ENCODE measurements around the gene C16orf96. TPM values are rescaled to one million over a fixed set of nuclear protein-coding genes. Genes with fewer than 3 reads are reported as not detected.

C16orf96 gene
- 1 to 10 TPM in 1 of 4 donors, not detected in 3; 1.1 TPM for total RNA-seq

DNA sequence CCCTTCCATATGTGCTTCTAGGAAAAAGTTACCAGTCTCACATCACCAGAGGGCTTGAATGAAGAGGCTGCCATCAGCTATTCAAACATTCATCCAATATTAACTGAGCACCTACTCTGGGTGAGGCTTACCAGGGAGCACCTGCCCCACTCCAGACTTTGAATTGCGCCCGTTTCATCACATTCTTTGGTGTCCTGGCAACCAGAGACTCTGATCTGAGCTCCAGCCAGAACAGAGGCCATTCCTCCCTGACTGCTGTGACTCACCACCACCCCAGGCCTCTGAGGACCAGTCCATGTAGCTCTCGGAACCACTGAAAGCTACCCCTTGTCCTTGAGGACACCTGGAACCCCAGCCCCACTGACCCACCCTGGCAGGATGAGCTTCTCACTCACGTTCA lies at the start of gene C16orf96:
TSS of gene C16orf96 (plus strand) at position 229 of the 400 bp plus-strand sequence. CDS start at position 379, 150 bp downstream.
- TF ChIP-seq, protein P1, sequence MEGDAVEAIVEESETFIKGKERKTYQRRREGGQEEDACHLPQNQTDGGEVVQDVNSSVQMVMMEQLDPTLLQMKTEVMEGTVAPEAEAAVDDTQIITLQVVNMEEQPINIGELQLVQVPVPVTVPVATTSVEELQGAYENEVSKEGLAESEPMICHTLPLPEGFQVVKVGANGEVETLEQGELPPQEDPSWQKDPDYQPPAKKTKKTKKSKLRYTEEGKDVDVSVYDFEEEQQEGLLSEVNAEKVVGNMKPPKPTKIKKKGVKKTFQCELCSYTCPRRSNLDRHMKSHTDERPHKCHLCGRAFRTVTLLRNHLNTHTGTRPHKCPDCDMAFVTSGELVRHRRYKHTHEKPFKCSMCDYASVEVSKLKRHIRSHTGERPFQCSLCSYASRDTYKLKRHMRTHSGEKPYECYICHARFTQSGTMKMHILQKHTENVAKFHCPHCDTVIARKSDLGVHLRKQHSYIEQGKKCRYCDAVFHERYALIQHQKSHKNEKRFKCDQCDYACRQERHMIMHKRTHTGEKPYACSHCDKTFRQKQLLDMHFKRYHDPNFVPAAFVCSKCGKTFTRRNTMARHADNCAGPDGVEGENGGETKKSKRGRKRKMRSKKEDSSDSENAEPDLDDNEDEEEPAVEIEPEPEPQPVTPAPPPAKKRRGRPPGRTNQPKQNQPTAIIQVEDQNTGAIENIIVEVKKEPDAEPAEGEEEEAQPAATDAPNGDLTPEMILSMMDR (IDR thresholded peaks at IDR 0.05; ENCODE audit: low read depth), result no peak

DNA sequence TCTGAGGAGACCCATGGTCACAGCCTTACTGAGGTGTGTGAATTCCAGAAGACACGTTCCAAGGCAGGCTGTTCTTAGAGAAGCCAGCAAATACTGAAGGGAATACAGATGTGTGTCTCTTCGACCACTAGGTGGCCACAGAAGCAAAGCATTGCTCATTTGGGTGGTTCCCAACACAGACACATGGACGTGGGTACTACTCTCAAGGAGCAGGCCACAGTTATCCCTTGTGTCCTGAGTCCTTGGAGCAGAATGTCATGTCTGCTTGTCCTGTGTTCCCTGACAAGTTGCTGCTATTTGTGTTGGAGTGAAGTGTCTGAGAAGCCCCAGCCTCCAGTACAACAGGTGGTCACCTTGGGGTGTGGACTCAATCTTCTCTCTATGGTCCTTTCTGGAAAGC lies 49.7 kb upstream of the C16orf96 start:
- TF ChIP-seq, protein P1 (IDR thresholded peaks at IDR 0.05; ENCODE audit: low read depth), result no peak

GRCh38 chr16:4507588-4508345 lies 48.4 kb upstream of the C16orf96 start:
- TF ChIP-seq, protein P1 (IDR thresholded peaks at IDR 0.05; ENCODE audit: low read depth), result no peak

DNA sequence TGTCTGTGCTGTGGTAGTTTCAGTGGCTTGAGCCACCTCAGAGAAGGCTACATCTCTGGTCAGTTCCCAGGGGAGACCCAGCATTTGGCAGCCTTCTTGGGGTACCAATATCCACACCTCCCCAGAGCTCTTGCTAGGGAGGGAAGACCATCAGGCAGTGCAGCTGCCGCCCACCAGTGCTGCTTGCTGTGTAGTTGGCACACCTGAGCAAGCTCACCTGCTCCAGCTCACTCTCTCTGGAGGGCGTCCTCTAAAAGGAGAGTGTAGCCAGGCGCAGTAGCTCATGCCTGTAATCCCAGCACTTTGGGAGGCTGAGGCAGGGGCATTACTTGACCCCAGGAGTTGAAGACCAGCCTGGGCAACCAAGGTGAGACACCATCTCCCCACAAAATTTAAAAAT lies 47.3 kb upstream of the C16orf96 start:
- TF ChIP-seq, protein P1 (IDR thresholded peaks at IDR 0.05; ENCODE audit: low read depth), result no peak

- TF ChIP-seq, protein P1 (IDR thresholded peaks at IDR 0.05; ENCODE audit: low read depth), result no peak
These were observed 46.7 kb upstream of the C16orf96 start for GRCh38 chr16:4509420-4509819.

- TF ChIP-seq, protein P1 (IDR thresholded peaks at IDR 0.05; ENCODE audit: low read depth), result no peak
These were observed 46.0 kb upstream of the C16orf96 start for GRCh38 chr16:4510131-4510530.

DNA sequence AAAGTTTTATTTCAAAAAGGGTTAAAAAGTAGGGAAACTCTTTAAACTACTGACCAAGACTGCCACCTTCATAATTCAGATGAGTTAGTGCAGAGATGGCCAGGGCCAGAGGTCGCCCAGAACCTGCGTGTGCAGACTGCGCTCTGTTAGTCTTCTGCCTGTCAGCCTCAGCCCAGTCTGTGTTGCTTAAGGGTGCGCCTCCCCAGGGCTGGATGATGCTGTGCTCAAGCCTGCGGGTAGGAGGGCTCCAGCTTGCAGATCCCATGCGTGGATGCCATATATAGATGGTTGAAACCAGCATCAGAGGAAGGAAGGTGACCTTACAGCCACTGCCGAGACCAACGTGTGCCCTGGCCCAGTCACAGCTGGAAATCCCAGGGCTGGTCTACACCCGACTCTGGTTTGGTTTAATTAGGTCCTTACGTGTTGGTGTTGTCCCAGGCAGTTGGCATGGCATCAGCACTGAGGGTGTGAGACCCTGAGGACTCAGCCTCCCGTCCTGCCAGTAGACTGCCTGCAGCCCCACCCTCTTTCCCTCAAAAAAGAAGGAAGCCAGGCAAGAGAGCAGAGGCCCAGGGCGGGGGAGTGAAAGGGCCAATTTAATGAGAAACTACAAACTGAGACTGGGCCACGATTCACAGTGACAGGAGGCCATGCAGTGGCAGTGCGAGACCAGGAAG lies 45.3 kb upstream of the C16orf96 start:
- TF ChIP-seq, protein P1 (IDR thresholded peaks at IDR 0.05; ENCODE audit: low read depth), result no peak
